Heart left ventricle (tissue), 16 donors: ENCODE results near the gene ANAPC1. TPM values are rescaled to one million over a fixed set of nuclear protein-coding genes. Genes with fewer than 3 reads are reported as not detected.
"Not testable (repeated sequence)": the region's sequence is repeated elsewhere in the genome, so short reads cannot be mapped to it uniquely, and the experiment has no call there.

Source experiments
- ATAC-seq, 4 donors: fragments of 200-7000 bp; cut with Tn5 transposase; one replicate each; pipeline ENCODE4 v1.9.1; 2020 to 2022; ENCODE audit warnings: moderate library complexity in 4 of 4, mild to moderate bottlenecking in 3 of 4, moderate number of reproducible peaks in 1 of 4
- DNase-seq, 5 donors: peaks; one replicate each; pipeline ENCODE4 v3.0.0-alpha.2; 2020
- H3K27ac ChIP-seq, 12 donors: fragments of 200-600 bp; sonication (generic) in 4 of 12; one replicate each; pipeline versions ENCODE4 v1.5.0 to v1.8.0; 2016 to 2022; ENCODE audit warnings: mild to moderate bottlenecking in 2 of 12
- H3K27me3 ChIP-seq, 9 donors: fragments of 200-600 bp; sonication (generic) in 2 of 9; one replicate each; pipeline versions ENCODE4 v1.5.1 to v1.8.0; 2016 to 2022; ENCODE audit warnings: mild to moderate bottlenecking in 3 of 9
- H3K36me3 ChIP-seq, 9 donors: fragments of 200-600 bp; sonication (generic) in 2 of 9; one replicate each; pipeline versions ENCODE4 v1.5.0 to v1.8.0; 2018 to 2022; ENCODE audit warnings: mild to moderate bottlenecking in 2 of 9
- H3K4me1 ChIP-seq, 12 donors: fragments of 200-600 bp; sonication (generic) in 4 of 12; one replicate each; pipeline versions ENCODE4 v1.5.0 to v1.8.0; 2016 to 2022; ENCODE audit warnings: mild to moderate bottlenecking in 3 of 12
- H3K4me3 ChIP-seq, 12 donors: fragments of 200-600 bp; sonication (generic) in 4 of 12; one replicate each; pipeline versions ENCODE4 v1.5.0 to v1.8.0; 2017 to 2022; ENCODE audit warnings: mild to moderate bottlenecking in 9 of 12, moderate library complexity in 4 of 12
- H3K9me3 ChIP-seq, 12 donors: fragments of 200-600 bp; sonication (generic) in 4 of 12; one replicate each; pipeline versions ENCODE4 v1.5.0 to v1.8.0; 2016 to 2022; ENCODE audit warnings: mild to moderate bottlenecking in 1 of 12
- WGBS, 4 donors: extraction: QIAGEN DNeasy Blood & Tissue Kit in 2 of 4; methylation state at CpG; one replicate each; pipeline versions ENCODE4 v1.1.5 to v1.1.7; 2013 to 2018; 5-methylcytosine and 5-hydroxymethylcytosine counted together
- intact Hi-C, 10 donors: fragments of 100-400 bp; cut with DNase I; formaldehyde crosslinking; loops; one replicate each; pipeline versions ENCODE4 v1.11.1 to v1.14.2; 2022
- polyA plus RNA-seq, 2 donors: library from polyadenylated mRNA; stranded (reverse); fragments of 200-250 nt; gene quantifications; one replicate each; pipeline ENCODE4 v1.2.3, GENCODE V29; 2013
- total RNA-seq, 9 donors: library from RNA; depleted of rRNA in 2 of 9; stranded (reverse); fragments of >200 nt in 2 of 9; fragmentation: NEBNext Ultra II Directional in 3 of 9; extraction: Animal tissue kit (Norgen Biotek cat#: 25700) in 3 of 9; gene quantifications; one replicate each; pipeline versions ENCODE4 v1.1.0 to v1.2.4, GENCODE V29; 2016 to 2023
- TF ChIP-seq, protein P1 (sequence below), 12 donors: fragments of 200-600 bp; sonication (generic) in 4 of 12; IDR thresholded peaks; one replicate each; pipeline versions ENCODE4 v1.5.0 to v1.8.0; 2018 to 2022; ENCODE audit warnings: antibody characterized with exemption in 12 of 12, mild to moderate bottlenecking in 5 of 12
- donor health status: ischemic (EF 13 %, LVEDD 7.1; RV severe dilation, severe dysfunction).
- donor health status: healthy with polysubstance abuse.
- donor health status: DM: no; HTN: yes; CAD: no.
- donor health status: DM: no; HTN: no; CAD: no.
- donor health status: ischemic (EF 25% LVEDD 6.9; RV normal size, moderate dysfunction).
- donor health status: ischemic (EF 25% LVEDD 5.7; RV mildly dilated, moderate dysfunction).
- donor health status: healthy.
- donor health status: DM: yes; HTN: yes; CAD: no.
- donor health status: ischemic (EF 35%, LVEDD 5.7; RV mildly dilated, moderate dysfunction).
- donor health status: nonischemic (EF 11% LVEDD 7.7; RV severe dilation, severe dysfunction).
- donor health status: DM: yes; HTN: yes; CAD: no.
- donor health status: PGD.
- donor health status: ischemic (EF 29% LVEDD 5.4; RV normal size, mild dysfunction).
- donor health status: nonischemic (EF 23%, LVEDD 6.1; RV moderate dilation, normal function).

The ANAPC1 gene
- total and polyA plus RNA-seq, 11 donors = 4.9 to 30.7 (median 17.2) TPM

DNA sequence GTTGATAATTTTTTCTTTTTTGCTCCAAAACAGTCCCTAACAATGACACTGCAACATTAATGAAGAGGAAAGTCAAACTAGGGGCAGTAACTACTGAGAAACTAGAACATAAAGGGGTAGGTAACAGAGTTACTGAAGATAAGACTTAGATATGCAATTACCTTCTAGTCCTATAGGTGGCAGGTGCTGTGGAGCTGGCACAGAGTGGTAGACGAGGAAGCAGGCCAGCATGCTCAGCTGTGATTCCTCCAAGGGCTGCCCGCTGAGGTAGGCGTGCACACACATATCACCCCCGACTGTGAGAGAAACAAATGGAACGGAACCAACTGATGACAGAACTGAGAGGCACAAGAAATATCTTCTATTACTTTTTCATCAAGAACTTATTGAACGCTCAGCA is 111.8 kb downstream of the ANAPC1 start:
- intact Hi-C loops, H3K4me1 ChIP-seq, H3K27ac ChIP-seq, H3K9me3 ChIP-seq, H3K36me3 ChIP-seq, H3K4me3 ChIP-seq, DNase-seq, H3K27me3 ChIP-seq: not testable (repeated sequence)
- TF ChIP-seq, protein P1, sequence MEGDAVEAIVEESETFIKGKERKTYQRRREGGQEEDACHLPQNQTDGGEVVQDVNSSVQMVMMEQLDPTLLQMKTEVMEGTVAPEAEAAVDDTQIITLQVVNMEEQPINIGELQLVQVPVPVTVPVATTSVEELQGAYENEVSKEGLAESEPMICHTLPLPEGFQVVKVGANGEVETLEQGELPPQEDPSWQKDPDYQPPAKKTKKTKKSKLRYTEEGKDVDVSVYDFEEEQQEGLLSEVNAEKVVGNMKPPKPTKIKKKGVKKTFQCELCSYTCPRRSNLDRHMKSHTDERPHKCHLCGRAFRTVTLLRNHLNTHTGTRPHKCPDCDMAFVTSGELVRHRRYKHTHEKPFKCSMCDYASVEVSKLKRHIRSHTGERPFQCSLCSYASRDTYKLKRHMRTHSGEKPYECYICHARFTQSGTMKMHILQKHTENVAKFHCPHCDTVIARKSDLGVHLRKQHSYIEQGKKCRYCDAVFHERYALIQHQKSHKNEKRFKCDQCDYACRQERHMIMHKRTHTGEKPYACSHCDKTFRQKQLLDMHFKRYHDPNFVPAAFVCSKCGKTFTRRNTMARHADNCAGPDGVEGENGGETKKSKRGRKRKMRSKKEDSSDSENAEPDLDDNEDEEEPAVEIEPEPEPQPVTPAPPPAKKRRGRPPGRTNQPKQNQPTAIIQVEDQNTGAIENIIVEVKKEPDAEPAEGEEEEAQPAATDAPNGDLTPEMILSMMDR (IDR thresholded peaks at IDR 0.05) = peak in 1 of 12 donors; percentile 10
- 14 to 63% (median 50%) methylated on average over 1 of the region's 6 CpGs; no CpG with 5 or more reads in 1 of the 4 donors for WGBS, 4 donors
- peak; percentile 61 to 92 (median 88) for ATAC-seq

DNA sequence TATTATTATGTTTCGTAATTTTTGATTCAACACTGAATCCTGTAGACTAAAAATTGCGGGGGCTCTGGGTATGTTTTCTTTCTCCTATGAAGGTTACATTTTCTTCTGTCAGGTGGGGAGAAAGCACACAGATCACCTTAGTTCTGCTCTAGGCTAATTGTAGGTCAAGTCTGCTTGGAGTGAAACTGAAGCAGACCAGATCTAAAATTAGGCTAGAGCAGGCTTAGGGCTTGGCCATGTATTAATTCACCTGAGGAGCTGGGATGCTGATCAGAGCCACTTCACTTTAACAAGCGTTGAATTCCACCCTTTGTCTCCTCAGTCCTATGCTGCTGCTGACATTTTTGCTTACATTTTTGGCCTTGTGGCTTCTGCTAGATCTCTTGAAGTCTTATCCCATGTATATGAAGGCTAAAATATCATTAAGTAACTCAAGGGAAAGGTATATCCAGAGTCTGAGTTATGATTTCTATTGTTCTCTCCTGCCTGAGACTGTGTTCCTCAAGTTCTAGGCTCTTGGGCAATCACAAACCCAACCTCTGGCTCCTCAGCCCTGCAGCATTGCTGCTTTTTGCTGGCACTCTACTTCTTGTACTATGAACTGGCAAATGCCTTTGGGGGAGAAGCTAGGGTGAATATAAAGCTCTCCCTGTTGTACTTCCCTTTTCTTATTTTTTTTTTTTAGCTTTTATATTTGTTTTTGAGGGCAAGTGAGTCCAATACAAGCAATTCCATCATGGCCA is 112.9 kb downstream of the ANAPC1 start:
- DNase-seq, H3K4me1 ChIP-seq, H3K27me3 ChIP-seq, H3K27ac ChIP-seq, H3K9me3 ChIP-seq, H3K4me3 ChIP-seq, intact Hi-C loops, H3K36me3 ChIP-seq: not testable (repeated sequence)
- 64 to 78% (median 69%) methylated on average over 2 of the region's 3 CpGs for WGBS, 4 donors
- ATAC-seq = peak in 3 of 4 donors; percentile 53 to 65 (median 57)

DNA sequence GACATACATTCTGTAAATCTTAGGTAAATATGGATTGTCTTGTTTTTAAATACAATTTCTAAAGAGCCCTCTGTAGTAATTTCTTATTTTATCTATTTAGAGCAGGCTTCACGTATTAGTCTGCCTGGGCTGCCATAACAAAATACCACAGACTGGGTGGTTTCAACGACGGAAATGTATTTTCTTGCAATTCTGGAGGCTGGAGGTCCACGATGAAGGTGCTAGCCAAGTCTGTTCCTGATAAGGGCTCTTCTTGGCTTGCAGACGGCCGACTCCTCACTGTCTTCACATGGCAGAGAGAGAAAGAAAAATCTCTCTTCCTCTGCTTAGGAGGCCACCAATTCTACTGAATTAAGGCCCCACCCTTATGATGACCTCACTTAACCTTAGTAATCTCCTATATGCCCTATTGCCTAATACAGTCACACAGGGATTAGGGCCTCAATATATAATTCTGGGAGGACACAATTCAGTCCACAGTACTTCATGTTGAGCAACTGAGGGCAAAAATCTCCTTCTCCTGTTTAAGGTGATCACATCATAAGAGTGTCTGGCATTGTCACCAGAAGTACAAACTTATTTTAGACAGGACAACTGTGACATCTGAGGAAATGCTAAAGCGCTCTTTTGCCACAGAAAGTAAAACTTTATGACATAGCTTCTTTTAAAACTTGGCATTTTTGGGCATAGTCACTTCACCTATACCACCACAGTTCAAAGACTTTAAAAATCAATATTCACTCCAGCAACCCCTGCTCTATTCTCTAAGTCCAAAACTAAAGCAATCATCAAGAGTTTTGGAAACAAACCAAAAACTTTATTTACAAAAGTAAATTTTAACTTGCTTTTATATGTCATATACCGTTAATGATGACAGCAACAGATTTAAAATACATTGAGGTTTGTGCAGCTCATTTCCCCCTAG is 115.5 kb downstream of the ANAPC1 start:
- H3K27ac ChIP-seq, DNase-seq, H3K27me3 ChIP-seq, H3K4me3 ChIP-seq, intact Hi-C loops, H3K36me3 ChIP-seq, H3K9me3 ChIP-seq, H3K4me1 ChIP-seq, ATAC-seq: not testable (repeated sequence)
- WGBS, 4 donors = 89 to 94% (median 92%) methylated on average over 4 to 7 of the region's 8 CpGs

DNA sequence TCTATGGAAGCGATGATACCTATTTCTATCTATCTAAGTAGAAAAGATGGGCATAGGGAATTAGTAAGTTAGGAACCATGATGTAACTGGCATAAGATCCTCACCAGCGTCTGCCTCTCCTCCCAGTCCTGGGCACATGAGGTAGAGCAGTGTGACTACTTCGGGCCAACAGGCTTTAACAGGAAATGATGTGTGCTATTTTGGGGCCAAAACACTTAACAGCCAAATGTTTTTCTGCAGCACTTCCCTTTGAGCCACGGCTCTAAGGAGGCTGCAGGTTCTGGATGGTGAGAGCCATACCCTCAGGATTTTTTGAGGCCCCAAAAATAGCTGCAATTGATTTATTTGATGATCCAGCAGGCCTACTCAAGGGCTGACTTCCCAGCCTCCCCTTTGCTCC is 116.9 kb downstream of the ANAPC1 start:
- H3K27ac ChIP-seq, H3K9me3 ChIP-seq, DNase-seq, H3K27me3 ChIP-seq, H3K4me1 ChIP-seq, H3K36me3 ChIP-seq, intact Hi-C loops, H3K4me3 ChIP-seq: not testable (repeated sequence)
- ATAC-seq = peak in 2 of 4 donors; percentile 44 to 50
- 28 to 51% (median 38%) methylated on average over 2 to 4 of the region's 4 CpGs; no CpG with 5 or more reads in 1 of the 4 donors for WGBS, 4 donors

DNA sequence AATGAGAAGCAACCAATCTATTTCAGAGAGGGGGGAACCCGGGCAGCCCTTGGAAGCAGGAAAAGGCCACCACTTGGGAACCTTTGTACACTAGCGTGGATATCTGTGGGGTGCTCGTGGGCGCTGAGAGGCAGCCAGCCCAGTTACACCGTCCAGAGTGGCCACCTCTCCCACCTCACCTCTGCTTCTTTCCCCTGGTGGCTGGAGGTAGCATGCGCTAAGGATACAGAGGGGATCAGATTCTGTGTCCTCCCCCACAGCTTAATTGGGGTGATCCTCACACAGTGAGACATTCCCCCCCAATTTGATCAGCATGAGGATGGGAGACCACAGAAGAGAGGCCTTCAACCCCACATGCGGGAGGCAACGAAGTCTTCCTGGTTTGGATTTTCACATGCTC is 117.7 kb downstream of the ANAPC1 start:
- H3K9me3 ChIP-seq, H3K36me3 ChIP-seq, DNase-seq, H3K27ac ChIP-seq, H3K4me1 ChIP-seq, ATAC-seq, intact Hi-C loops, H3K4me3 ChIP-seq, H3K27me3 ChIP-seq: not testable (repeated sequence)
- WGBS, 4 donors = 95 to 100% methylated on average over 3 of the region's 8 CpGs; no CpG with 5 or more reads in 2 of the 4 donors

DNA sequence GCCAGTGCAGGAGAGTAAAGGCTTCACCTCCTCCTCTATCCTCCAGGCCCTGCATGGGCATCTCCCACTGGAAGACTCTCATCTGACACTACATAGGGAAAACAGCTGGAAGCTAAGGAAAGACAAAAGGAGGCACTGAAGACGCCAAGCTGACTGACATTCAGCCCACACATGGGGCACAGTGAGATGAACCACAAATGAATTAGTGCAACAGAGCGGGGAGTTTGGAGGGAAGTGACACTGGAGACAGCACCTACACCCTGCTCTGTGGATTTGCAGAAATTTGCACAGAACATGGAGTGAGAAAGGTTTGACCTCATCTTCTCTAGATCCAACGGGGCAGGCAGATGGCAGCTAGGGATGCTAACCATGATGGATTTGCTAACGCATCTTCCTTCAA is 119.8 kb downstream of the ANAPC1 start:
- not testable (repeated sequence) for ATAC-seq

DNA sequence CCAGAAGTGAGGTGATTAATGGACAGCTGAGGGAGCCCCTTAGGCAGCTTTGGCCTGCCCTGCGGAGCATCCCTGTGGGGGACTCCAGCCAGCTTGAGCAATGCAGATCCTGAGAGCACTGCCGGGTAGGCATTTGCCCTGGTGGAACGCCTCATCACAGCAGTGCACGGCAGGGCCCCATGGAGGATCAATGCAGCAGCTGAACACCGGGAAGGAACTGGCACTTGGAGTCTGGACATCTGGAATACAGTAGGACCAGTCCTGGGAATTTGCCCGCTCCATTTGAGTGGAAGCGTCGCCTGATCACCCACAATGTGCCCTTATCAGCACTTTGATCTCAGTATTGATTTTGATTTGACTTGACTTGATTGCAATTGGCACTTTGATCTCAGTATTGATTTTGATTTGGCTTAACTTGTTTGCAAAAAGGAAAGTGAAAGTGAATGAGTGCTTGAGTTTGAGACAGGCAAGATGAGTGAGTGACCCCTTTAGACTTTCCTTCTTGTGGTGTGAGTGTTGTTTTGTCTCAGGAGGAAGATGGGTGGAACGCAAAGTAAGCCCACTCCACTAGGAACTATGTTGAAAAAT is 123.2 kb downstream of the ANAPC1 start:
- H3K4me1 ChIP-seq, H3K36me3 ChIP-seq, H3K27me3 ChIP-seq, DNase-seq, H3K27ac ChIP-seq, ATAC-seq, intact Hi-C loops, H3K9me3 ChIP-seq, H3K4me3 ChIP-seq: not testable (repeated sequence)
- 96 to 100% (median 99%) methylated on average over 4 to 9 of the region's 9 CpGs; no CpG with 5 or more reads in 1 of the 4 donors for WGBS, 4 donors

More for the DNA sequence above, 119.8 kb downstream of the ANAPC1 start:
- DNase-seq, H3K27ac ChIP-seq, H3K36me3 ChIP-seq, H3K27me3 ChIP-seq, H3K4me1 ChIP-seq, H3K4me3 ChIP-seq, intact Hi-C loops, H3K9me3 ChIP-seq: not testable (repeated sequence)
- 77 to 100% (median 96%) methylated on average over 4 of the region's 4 CpGs for WGBS, 4 donors

DNA sequence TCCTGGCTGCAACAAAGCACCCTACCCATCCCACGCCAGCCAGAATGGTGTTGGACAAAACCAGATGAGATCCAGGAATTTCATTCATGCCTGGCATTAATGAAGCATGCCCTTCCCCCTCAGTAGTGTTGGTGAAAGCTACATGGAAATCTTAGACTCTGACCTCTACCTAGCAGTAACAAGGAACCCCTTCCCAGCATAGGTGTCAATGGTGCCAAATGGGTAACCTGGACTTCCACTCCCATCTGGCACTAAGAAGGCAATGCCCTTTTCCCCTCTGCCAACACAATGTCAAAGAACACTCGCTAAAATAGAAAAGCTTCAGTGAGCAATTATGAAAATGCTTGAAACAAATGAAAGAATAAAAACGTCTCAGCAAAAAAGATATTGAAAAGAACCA is 131.5 kb downstream of the ANAPC1 start:
- WGBS, 4 donors = 72 to 100% (median 94%) methylated on average over 2 of the region's 3 CpGs
- intact Hi-C loops, H3K27ac ChIP-seq, H3K36me3 ChIP-seq, ATAC-seq, H3K9me3 ChIP-seq, DNase-seq, H3K27me3 ChIP-seq, H3K4me3 ChIP-seq, H3K4me1 ChIP-seq: not testable (repeated sequence)

DNA sequence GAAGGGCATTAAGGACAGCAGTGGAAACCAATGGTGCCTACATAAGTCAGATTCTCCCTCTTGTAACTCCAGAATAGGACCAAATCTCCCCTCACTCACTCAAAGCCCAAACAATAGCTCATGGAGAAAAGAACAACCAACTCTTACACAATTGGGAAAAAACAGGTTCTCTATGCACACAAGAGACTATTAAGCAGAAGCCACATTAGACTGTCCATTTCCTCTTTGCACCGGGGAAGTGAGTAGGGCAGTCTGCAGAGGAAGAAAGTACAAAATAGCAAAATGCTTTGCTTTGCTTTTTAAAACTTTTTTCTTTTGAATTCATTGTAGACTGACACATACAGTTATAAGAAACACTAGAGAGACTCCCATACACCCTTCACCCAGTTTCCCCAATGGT is 133.4 kb downstream of the ANAPC1 start:
- H3K36me3 ChIP-seq, intact Hi-C loops, H3K27me3 ChIP-seq, DNase-seq, H3K9me3 ChIP-seq, H3K4me1 ChIP-seq, H3K4me3 ChIP-seq, H3K27ac ChIP-seq, ATAC-seq: not testable (repeated sequence)
- WGBS, 4 donors = 57 to 65% (median 59%) methylated on average over 1 of the region's 1 CpG; no CpG with 5 or more reads in 1 of the 4 donors
